ENCODE measurements around the gene PKD1. TPM values are rescaled to one million over a fixed set of nuclear protein-coding genes. Genes with fewer than 3 reads are reported as not detected.

PKD1 gene
- total RNA-seq, 1 experiment from 2014 or later = 72.8 TPM

DNA sequence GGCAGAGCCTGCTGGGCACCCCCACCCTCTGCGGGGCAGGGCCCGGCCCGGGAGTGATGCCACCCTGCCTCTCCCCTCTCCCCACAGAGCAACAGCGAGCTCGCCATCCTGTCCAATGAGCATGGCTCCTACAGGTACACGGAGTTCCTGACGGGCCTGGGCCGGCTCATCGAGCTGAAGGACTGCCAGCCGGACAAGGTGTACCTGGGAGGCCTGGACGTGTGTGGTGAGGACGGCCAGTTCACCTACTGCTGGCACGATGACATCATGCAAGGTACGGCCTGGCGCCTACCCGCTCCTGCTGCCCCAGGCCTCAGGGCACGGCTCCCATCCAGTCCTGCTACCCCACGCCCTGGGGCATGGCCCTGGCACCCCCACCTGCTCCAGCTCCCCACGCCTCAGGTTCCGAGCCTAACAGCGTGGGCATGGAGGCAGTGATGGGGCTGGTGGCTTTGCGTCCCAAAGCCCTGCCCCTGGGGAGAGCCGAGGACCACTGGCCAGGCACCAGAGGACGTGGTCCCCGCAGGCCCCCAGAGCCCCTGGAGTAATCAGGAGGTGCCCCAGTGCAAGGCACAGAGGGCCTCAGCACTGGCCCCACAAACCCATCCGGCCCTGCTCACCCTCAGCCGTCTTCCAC lies 49.5 kb downstream of the PKD1 start:
- Histone ChIP-seq H3K9me3 (ENCODE audit: low read length) (no peaks in the 10 kb centered on the region), H3K36me3 (ENCODE audit: insufficient read depth, low read length) (0 out of 2 replicates have a peak, but pooled peaks cover 4% of the 10 kb centered on the region), H3K9ac (ENCODE audit: low read length) (peak overlapping the region; percentile 24; the same call in 1 of the 2 replicates), H3K4me2 (ENCODE audit: low read depth, low read length, poor library complexity, severe bottlenecking) (peak overlapping the region; percentile 19), H3K79me2 (ENCODE audit: low read length) (no peaks in the 10 kb centered on the region), H3K27ac (ENCODE audit: low read length) (no peak overlapping the region), H2AFZ (ENCODE audit: low read length) (no peak overlapping the region), H3K4me1 (ENCODE audit: low read length) (peaks cover 24% of the 10 kb centered on the region), H4K20me1 (ENCODE audit: insufficient read depth, low read depth, low read length) (peaks cover 6% of the 10 kb centered on the region; the same call in 1 of the 2 replicates), H3K27me3 (ENCODE audit: low read length) (no peaks in the 10 kb centered on the region), H3K9me2 (replicated peaks; ENCODE audit: insufficient read depth, low read length) (no peaks in the 10 kb centered on the region), H3K4me3 (ENCODE audit: low read length) (no peak overlapping the region)
- DNase-seq = no peak

- Histone ChIP-seq H3K9me2 (replicated peaks; ENCODE audit: insufficient read depth, low read length) (no peaks in the 10 kb centered on the region), H3K27me3 (ENCODE audit: low read length) (no peaks in the 10 kb centered on the region), H3K36me3 (ENCODE audit: insufficient read depth, low read length) (0 out of 2 replicates have a peak, but pooled peaks cover 3% of the 10 kb centered on the region), H3K9ac (ENCODE audit: low read length) (peak overlapping the region; percentile 24; the same call in 1 of the 2 replicates), H2AFZ (ENCODE audit: low read length) (no peak overlapping the region), H3K79me2 (ENCODE audit: low read length) (no peaks in the 10 kb centered on the region), H3K4me3 (ENCODE audit: low read length) (no peak overlapping the region), H4K20me1 (ENCODE audit: insufficient read depth, low read depth, low read length) (peaks cover 6% of the 10 kb centered on the region; the same call in 1 of the 2 replicates), H3K27ac (ENCODE audit: low read length) (no peak overlapping the region), H3K4me1 (ENCODE audit: low read length) (peaks cover 24% of the 10 kb centered on the region), H3K4me2 (ENCODE audit: low read depth, low read length, poor library complexity, severe bottlenecking) (peak overlapping the region; percentile 19), H3K9me3 (ENCODE audit: low read length) (no peaks in the 10 kb centered on the region)
- DNase-seq = peak; percentile 81
Observed at GRCh38 chr16:2085669-2086068, 50.0 kb downstream of the PKD1 start.

DNA sequence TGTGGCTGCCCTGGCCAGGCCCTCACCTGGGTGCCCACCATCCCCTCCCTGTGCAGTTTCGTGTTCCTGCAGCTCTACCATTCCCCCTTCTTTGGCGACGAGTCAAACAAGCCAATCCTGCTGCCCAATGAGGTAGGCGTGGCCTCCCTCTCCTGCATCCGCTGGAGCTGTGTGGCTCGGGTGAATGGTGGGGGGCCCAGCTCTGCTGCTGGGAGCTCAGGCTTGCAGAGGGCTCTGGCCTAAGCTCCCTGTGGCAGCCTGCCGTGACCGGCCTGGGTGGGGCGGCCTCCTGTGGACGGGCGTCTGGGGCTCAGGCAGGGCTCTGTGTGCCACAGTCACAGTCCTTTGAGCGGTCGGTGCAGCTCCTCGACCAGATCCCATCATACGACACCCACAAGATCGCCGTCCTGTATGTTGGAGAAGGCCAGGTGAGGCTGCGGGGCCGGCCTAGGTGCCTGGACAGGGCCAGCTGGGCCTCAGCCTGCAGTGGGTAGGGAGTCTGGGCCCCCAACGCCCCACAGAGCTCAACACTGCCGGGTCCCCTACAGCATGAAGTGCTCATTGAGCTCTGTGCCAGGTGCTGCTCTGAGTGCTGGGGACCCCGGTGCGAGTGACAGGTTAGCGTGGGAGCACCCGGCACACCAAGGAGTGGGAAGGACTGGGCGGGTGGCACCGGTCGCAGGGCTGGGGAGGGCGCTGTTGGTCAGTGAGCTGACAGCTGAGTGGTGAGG lies 50.6 kb downstream of the PKD1 start:
- Histone ChIP-seq H4K20me1 (ENCODE audit: insufficient read depth, low read depth, low read length) (peaks cover 6% of the 10 kb centered on the region; the same call in 1 of the 2 replicates), H3K9me2 (replicated peaks; ENCODE audit: insufficient read depth, low read length) (no peaks in the 10 kb centered on the region), H3K79me2 (ENCODE audit: low read length) (no peaks in the 10 kb centered on the region), H2AFZ (ENCODE audit: low read length) (no peak overlapping the region), H3K4me1 (ENCODE audit: low read length) (peaks cover 24% of the 10 kb centered on the region), H3K9me3 (ENCODE audit: low read length) (no peaks in the 10 kb centered on the region), H3K27ac (ENCODE audit: low read length) (no peak overlapping the region), H3K36me3 (ENCODE audit: insufficient read depth, low read length) (no peaks in the 10 kb centered on the region), H3K9ac (ENCODE audit: low read length) (no peak overlapping the region), H3K4me3 (ENCODE audit: low read length) (no peak overlapping the region), H3K27me3 (ENCODE audit: low read length) (no peaks in the 10 kb centered on the region), H3K4me2 (ENCODE audit: low read depth, low read length, poor library complexity, severe bottlenecking) (no peak overlapping the region)
- no peak for DNase-seq

- peaks cover 6% of the 10 kb centered on the region; the same call in 1 of the 2 replicates for H4K20me1 ChIP-seq (ENCODE audit: insufficient read depth, low read depth, low read length)
- peaks cover 24% of the 10 kb centered on the region for H3K4me1 ChIP-seq (ENCODE audit: low read length)
- H3K9ac ChIP-seq (ENCODE audit: low read length) = no peak overlapping the region
- no peaks in the 10 kb centered on the region for H3K9me3 ChIP-seq (ENCODE audit: low read length)
- no peak overlapping the region for H3K27ac ChIP-seq (ENCODE audit: low read length)
- no peaks in the 10 kb centered on the region for H3K9me2 ChIP-seq (replicated peaks; ENCODE audit: insufficient read depth, low read length)
- no peaks in the 10 kb centered on the region for H3K79me2 ChIP-seq (ENCODE audit: low read length)
- no peak overlapping the region for H3K4me2 ChIP-seq (ENCODE audit: low read depth, low read length, poor library complexity, severe bottlenecking)
- H2AFZ ChIP-seq (ENCODE audit: low read length) = no peak overlapping the region
- no peaks in the 10 kb centered on the region for H3K36me3 ChIP-seq (ENCODE audit: insufficient read depth, low read length)
- no peak for DNase-seq
- H3K4me3 ChIP-seq (ENCODE audit: low read length) = no peak overlapping the region
- no peaks in the 10 kb centered on the region for H3K27me3 ChIP-seq (ENCODE audit: low read length)
Observed at GRCh38 chr16:2083876-2084780, 51.6 kb downstream of the PKD1 start.

GRCh38 chr16:2083409-2083808 lies 52.3 kb downstream of the PKD1 start:
- no peaks in the 10 kb centered on the region for H3K9me3 ChIP-seq (ENCODE audit: low read length)
- peaks cover 6% of the 10 kb centered on the region; the same call in 1 of the 2 replicates for H4K20me1 ChIP-seq (ENCODE audit: insufficient read depth, low read depth, low read length)
- H3K4me2 ChIP-seq (ENCODE audit: low read depth, low read length, poor library complexity, severe bottlenecking) = no peak overlapping the region
- no peak overlapping the region for H3K27ac ChIP-seq (ENCODE audit: low read length)
- no peaks in the 10 kb centered on the region for H3K9me2 ChIP-seq (replicated peaks; ENCODE audit: insufficient read depth, low read length)
- H3K27me3 ChIP-seq (ENCODE audit: low read length) = no peaks in the 10 kb centered on the region
- H3K9ac ChIP-seq (ENCODE audit: low read length) = no peak overlapping the region
- no peak for DNase-seq
- no peaks in the 10 kb centered on the region for H3K79me2 ChIP-seq (ENCODE audit: low read length)
- H3K4me1 ChIP-seq (ENCODE audit: low read length) = peaks cover 24% of the 10 kb centered on the region
- no peak overlapping the region for H2AFZ ChIP-seq (ENCODE audit: low read length)
- H3K36me3 ChIP-seq (ENCODE audit: insufficient read depth, low read length) = no peaks in the 10 kb centered on the region
- no peak overlapping the region for H3K4me3 ChIP-seq (ENCODE audit: low read length)

- Histone ChIP-seq H3K36me3 (ENCODE audit: insufficient read depth, low read length) (no peaks in the 10 kb centered on the region), H3K9me2 (replicated peaks; ENCODE audit: insufficient read depth, low read length) (no peaks in the 10 kb centered on the region), H3K4me3 (ENCODE audit: low read length) (no peak overlapping the region), H3K4me2 (ENCODE audit: low read depth, low read length, poor library complexity, severe bottlenecking) (no peak overlapping the region), H3K27ac (ENCODE audit: low read length) (no peak overlapping the region), H3K79me2 (ENCODE audit: low read length) (no peaks in the 10 kb centered on the region), H3K9me3 (ENCODE audit: low read length) (no peaks in the 10 kb centered on the region), H3K27me3 (ENCODE audit: low read length) (no peaks in the 10 kb centered on the region), H2AFZ (ENCODE audit: low read length) (no peak overlapping the region), H3K9ac (ENCODE audit: low read length) (no peak overlapping the region), H3K4me1 (ENCODE audit: low read length) (peaks cover 24% of the 10 kb centered on the region), H4K20me1 (ENCODE audit: insufficient read depth, low read depth, low read length) (peaks cover 6% of the 10 kb centered on the region; the same call in 1 of the 2 replicates)
- no peak for DNase-seq
Observed at GRCh38 chr16:2082983-2083364, 52.7 kb downstream of the PKD1 start.

- no peaks in the 10 kb centered on the region for H3K9me2 ChIP-seq (replicated peaks; ENCODE audit: insufficient read depth, low read length)
- DNase-seq = no peak
- H3K36me3 ChIP-seq (ENCODE audit: insufficient read depth, low read length) = no peaks in the 10 kb centered on the region
Observed at GRCh38 chr16:2082171-2082982, 53.3 kb downstream of the PKD1 start.

More at GRCh38 chr16:2082171-2082982, 53.3 kb downstream of the PKD1 start:
- H3K27ac ChIP-seq (ENCODE audit: low read length) = no peak overlapping the region
- no peak overlapping the region for H3K9ac ChIP-seq (ENCODE audit: low read length)
- no peaks in the 10 kb centered on the region for H3K27me3 ChIP-seq (ENCODE audit: low read length)
- peaks cover 6% of the 10 kb centered on the region; the same call in 1 of the 2 replicates for H4K20me1 ChIP-seq (ENCODE audit: insufficient read depth, low read depth, low read length)
- no peaks in the 10 kb centered on the region for H3K9me3 ChIP-seq (ENCODE audit: low read length)
- H3K79me2 ChIP-seq (ENCODE audit: low read length) = no peaks in the 10 kb centered on the region
- peaks cover 21% of the 10 kb centered on the region for H3K4me1 ChIP-seq (ENCODE audit: low read length)
- no peak overlapping the region for H3K4me2 ChIP-seq (ENCODE audit: low read depth, low read length, poor library complexity, severe bottlenecking)
- no peak overlapping the region for H3K4me3 ChIP-seq (ENCODE audit: low read length)
- H2AFZ ChIP-seq (ENCODE audit: low read length) = no peak overlapping the region
